ENCODE data around the gene CD300H.

GRCh38 chr17:74520790-74521480 lies 46.4 kb downstream of the CD300H start:
- no peak for TF ChIP-seq GATA3 (IDR thresholded peaks at IDR 0.05; ENCODE audit: low read depth, low read length)
- TF ChIP-seq GATA2 (IDR thresholded peaks at IDR 0.05; ENCODE audit: low read depth, low read length): no peak
